Stimulated activated CD8-positive, alpha-beta memory T cell treated with anti-CD3 and anti-CD28 coated beads, Interleukin-7, amount 100 ng/mL, for 24 hours (primary cell): ENCODE results near the gene MOCS1.

Experiments
- DNase-seq: peaks from one replicate; pipeline ENCODE4 v3.0.0-alpha.2; 2020; ENCODE audit warnings: low read depth

The MOCS1 gene

GRCh38 chr6:39876111-39876510 is 58.2 kb downstream of the MOCS1 start:
- DNase-seq, result no peak

GRCh38 chr6:39873439-39873838 is 60.8 kb downstream of the MOCS1 start:
- DNase-seq, result no peak

- no peak for DNase-seq
Observed at GRCh38 chr6:39870950-39871349, 63.3 kb downstream of the MOCS1 start.

- DNase-seq, result no peak
Observed at GRCh38 chr6:39867592-39867991, 66.7 kb downstream of the MOCS1 start.

GRCh38 chr6:39865011-39865888 is 69.0 kb downstream of the MOCS1 start:
- peak; percentile 52 for DNase-seq

- no peak for DNase-seq
Observed at GRCh38 chr6:39861663-39862062, 72.6 kb downstream of the MOCS1 start.

GRCh38 chr6:39859025-39859424 is 75.2 kb downstream of the MOCS1 start:
- DNase-seq, result no peak

GRCh38 chr6:39855356-39855995 is 78.8 kb downstream of the MOCS1 start:
- no peak for DNase-seq
